C4-2B (cell line): ENCODE results near the gene KCNQ1.

ENCODE experiments used
- H3K27ac ChIP-seq: fragments of 450-650 bp; 2 replicates; pipeline ENCODE4 v1.5.1; 2017
- CTCF ChIP-seq: fragments of 450-650 bp; conservative IDR thresholded peaks from 2 replicates; pipeline ENCODE4 v1.5.1; 2017; ENCODE audit warnings: mild to moderate bottlenecking
- ZFX ChIP-seq: fragments of 450-650 bp; IDR thresholded peaks from 2 replicates; pipeline ENCODE4 v1.6.1; 2017

The KCNQ1 gene

GRCh38 chr11:2699185-2699530 lies 254.3 kb downstream of the KCNQ1 start:
- TF ChIP-seq CTCF (no peak), ZFX (no peak)
- peak overlapping the region; percentile 83 for H3K27ac ChIP-seq

GRCh38 chr11:2699531-2700414 lies 255.0 kb downstream of the KCNQ1 start, which contains the start of gene KCNQ1OT1:
TSS of gene KCNQ1OT1 (minus strand) at chr11:2699994.
- TF ChIP-seq ZFX = no peak
- no peak for TF ChIP-seq CTCF
- H3K27ac ChIP-seq = peak within 1 kb of the TSS; percentile 83

- TF ChIP-seq CTCF = no peak
- TF ChIP-seq ZFX = no peak
Observed at GRCh38 chr11:2700415-2701211, 255.8 kb downstream of the KCNQ1 start.

GRCh38 chr11:2701230-2701629 lies 256.4 kb downstream of the KCNQ1 start:
- H3K27ac ChIP-seq = peak overlapping the region; percentile 83
- TF ChIP-seq ZFX = no peak
- no peak for TF ChIP-seq CTCF

More at GRCh38 chr11:2700415-2701211, 255.8 kb downstream of the KCNQ1 start:
- H3K27ac ChIP-seq = peak overlapping the region; percentile 83

GRCh38 chr11:2701898-2702434 lies 257.2 kb downstream of the KCNQ1 start:
- H3K27ac ChIP-seq = no peak overlapping the region

GRCh38 chr11:2702771-2703362 lies 258.1 kb downstream of the KCNQ1 start:
- H3K27ac ChIP-seq = no peak overlapping the region
- TF ChIP-seq ZFX (no peak), CTCF (no peak)

More at GRCh38 chr11:2701898-2702434, 257.2 kb downstream of the KCNQ1 start:
- no peak for TF ChIP-seq ZFX

GRCh38 chr11:2703363-2704141 lies 258.7 kb downstream of the KCNQ1 start:
- H3K27ac ChIP-seq = no peak overlapping the region
- TF ChIP-seq ZFX (no peak), CTCF (no peak)
